IMR-90 (cell line): ENCODE data around the gene EIF2S2. TPM values are rescaled to one million over a fixed set of nuclear protein-coding genes. Genes with fewer than 3 reads are reported as not detected.

Source experiments
- ATAC-seq: fragments of 200-7000 bp; cut with Tn5 transposase; 2 replicates; pipeline ENCODE4 v1.9.1; 2020; ENCODE audit warnings: low read depth, mild to moderate bottlenecking, moderate library complexity
- BruUV-seq: library from RNA; stranded (reverse); fragments of 400-500 nt; replicated peaks from 2 replicates; lab custom pipeline; 2021; lab: Mats Ljungman, UMichigan
- CTCF ChIA-PET: fragments of 300-600 bp; formaldehyde crosslinking; extraction: SDS; loops from one replicate; lab custom pipeline; 2021; ENCODE audit warnings: antibody characterized with exemption; lab: Yijun Ruan, JAX
- POLR2A ChIA-PET: fragments of 300-600 bp; sonication (Branson Sonifier 250); formaldehyde crosslinking; loops from one replicate; lab custom pipeline; 2022; ENCODE audit warnings: antibody characterized with exemption; ENCODE audit not compliant: unreplicated experiment; lab: Charles Lee
- DNase-seq: peaks from one replicate; pipeline ENCODE4 v3.0.0; 2013
- H2AFZ ChIP-seq: replicated peaks from 2 replicates; pipeline ENCODE3; 2013; ENCODE audit warnings: low read length, mild to moderate bottlenecking; ENCODE audit not compliant: poor library complexity
- H2AK5ac ChIP-seq: 2 replicates; pipeline ENCODE4 v1.6.1; 2013; ENCODE audit warnings: low read depth, low read length, inconsistent platforms
- H2AK9ac ChIP-seq: replicated peaks from 2 replicates; pipeline ENCODE3; 2013; ENCODE audit warnings: mild to moderate bottlenecking, low read depth, low read length, moderate library complexity; ENCODE audit not compliant: poor library complexity
- H2BK120ac ChIP-seq: 2 replicates; pipeline ENCODE4 v1.6.1; 2013; ENCODE audit warnings: low read depth, low read length, inconsistent platforms
- H2BK15ac ChIP-seq: 3 replicates; pipeline ENCODE4 v1.6.1; 2013; ENCODE audit warnings: low read depth, low read length, inconsistent platforms
- H2BK20ac ChIP-seq: 2 replicates; pipeline ENCODE4 v1.6.1; 2013; ENCODE audit warnings: low read depth, mild to moderate bottlenecking, inconsistent platforms, low read length, moderate library complexity
- H2BK5ac ChIP-seq: 2 replicates; pipeline ENCODE4 v1.6.1; 2013; ENCODE audit warnings: mild to moderate bottlenecking, low read depth, low read length, inconsistent platforms; ENCODE audit not compliant: poor library complexity, severe bottlenecking
- H3K14ac ChIP-seq: replicated peaks from 2 replicates; pipeline ENCODE4 v1.6.1; 2013; ENCODE audit warnings: low read depth, low read length, inconsistent platforms
- H3K18ac ChIP-seq: 2 replicates; pipeline ENCODE4 v1.6.1; 2013; ENCODE audit warnings: low read depth, low read length, control low read depth
- H3K23ac ChIP-seq: 2 replicates; pipeline ENCODE4 v1.6.1; 2013; ENCODE audit warnings: low read depth, low read length, inconsistent platforms
- H3K27ac ChIP-seq: 2 replicates; pipeline ENCODE4 v1.5.1; 2013; ENCODE audit warnings: mild to moderate bottlenecking, control low read depth, low read length; ENCODE audit not compliant: insufficient read depth
- H3K27me3 ChIP-seq: 2 replicates; pipeline ENCODE4 v1.6.1; 2013; ENCODE audit warnings: low read length; ENCODE audit not compliant: control insufficient read depth, insufficient read depth
- H3K36me3 ChIP-seq: 2 replicates; pipeline ENCODE4 v1.6.1; 2013; ENCODE audit warnings: low read length, mixed read lengths; ENCODE audit not compliant: control insufficient read depth, insufficient read depth
- H3K4ac ChIP-seq: 2 replicates; pipeline ENCODE4 v1.6.1; 2013; ENCODE audit warnings: low read depth, low read length, inconsistent platforms
- H3K4me1 ChIP-seq: 2 replicates; pipeline ENCODE4 v1.6.1; 2013; ENCODE audit warnings: low read length, mixed read lengths; ENCODE audit not compliant: control insufficient read depth, insufficient read depth
- H3K4me2 ChIP-seq: 2 replicates; pipeline ENCODE4 v1.6.1; 2013; ENCODE audit warnings: low read depth, mild to moderate bottlenecking, control low read depth, low read length, moderate library complexity
- H3K4me3 ChIP-seq: 2 replicates; pipeline ENCODE4 v1.5.1; 2013; ENCODE audit warnings: low read depth, mild to moderate bottlenecking, control low read depth, low read length, moderate library complexity; ENCODE audit not compliant: insufficient read depth
- H3K56ac ChIP-seq: 2 replicates; pipeline ENCODE4 v1.6.1; 2013; ENCODE audit warnings: low read length, inconsistent platforms; ENCODE audit not compliant: insufficient read depth; ENCODE audit errors: extremely low read depth
- H3K79me1 ChIP-seq, 2 experiments: 2 replicates each; pipeline ENCODE4 v1.6.1; 2013; ENCODE audit warnings: low read length in 2 of 2, inconsistent platforms in 1 of 2, low read depth in 1 of 2
- H3K9ac ChIP-seq: 2 replicates; pipeline ENCODE4 v1.6.1; 2013; ENCODE audit warnings: low read depth, low read length, control low read depth
- H3K9me1 ChIP-seq: 2 replicates; pipeline ENCODE4 v1.6.1; 2013; ENCODE audit warnings: low read length, inconsistent platforms; ENCODE audit not compliant: insufficient read depth
- H3K9me3 ChIP-seq: 2 replicates; pipeline ENCODE4 v1.6.1; 2013; ENCODE audit warnings: low read length; ENCODE audit not compliant: control insufficient read depth, insufficient read depth
- H4K20me1 ChIP-seq: 2 replicates; pipeline ENCODE4 v1.6.1; 2013; ENCODE audit warnings: low read length, inconsistent platforms; ENCODE audit not compliant: insufficient read depth
- H4K5ac ChIP-seq: 2 replicates; pipeline ENCODE4 v1.6.1; 2013; ENCODE audit warnings: mild to moderate bottlenecking, low read depth, low read length, control low read depth
- H4K8ac ChIP-seq, 2 experiments: 2 replicates each; pipeline ENCODE4 v1.6.1; 2013; ENCODE audit warnings: low read depth in 2 of 2, low read length in 2 of 2, control low read depth in 1 of 2, inconsistent platforms in 1 of 2
- H4K91ac ChIP-seq: 2 replicates; pipeline ENCODE4 v1.6.1; 2013; ENCODE audit warnings: low read depth, low read length, inconsistent platforms; ENCODE audit not compliant: insufficient read depth
- BHLHE40 ChIP-seq: fragments of 150-350 bp; IDR thresholded peaks from 2 replicates; pipeline ENCODE4 v1.6.1; 2016; ENCODE audit warnings: mild to moderate bottlenecking, low read depth, low read length
- CEBPB ChIP-seq: IDR thresholded peaks from 2 replicates; pipeline ENCODE4 v1.6.1; 2012; ENCODE audit warnings: low read depth, low read length, improper control_type of control experiment
- CHD1 ChIP-seq: IDR thresholded peaks from 2 replicates; pipeline ENCODE4 v1.6.1; 2012; ENCODE audit warnings: low read depth, low read length, improper control_type of control experiment
- CTCF ChIP-seq: conservative IDR thresholded peaks from 2 replicates; pipeline ENCODE4 v1.5.1; 2012; ENCODE audit warnings: mild to moderate bottlenecking, low read depth, low read length, improper control_type of control experiment
- FOS ChIP-seq: fragments of 150-350 bp; IDR thresholded peaks from 2 replicates; pipeline ENCODE4 v1.6.1; 2016; ENCODE audit warnings: low read depth, low read length
- MAFK ChIP-seq: IDR thresholded peaks from 2 replicates; pipeline ENCODE4 v1.6.1; 2012; ENCODE audit warnings: low read depth, low read length, improper control_type of control experiment
- MAZ ChIP-seq: IDR thresholded peaks from 2 replicates; pipeline ENCODE4 v1.6.1; 2012; ENCODE audit warnings: low read depth, mild to moderate bottlenecking, low read length, improper control_type of control experiment, moderate library complexity, borderline replicate concordance
- MXI1 ChIP-seq: IDR thresholded peaks from 2 replicates; pipeline ENCODE4 v1.6.1; 2012; ENCODE audit warnings: low read depth, mild to moderate bottlenecking, low read length, moderate library complexity, borderline replicate concordance
- NFE2L2 ChIP-seq: fragments of 150-350 bp; IDR thresholded peaks from 2 replicates; pipeline ENCODE4 v1.6.1; 2016; ENCODE audit warnings: low read depth, mild to moderate bottlenecking, low read length
- POLR2A ChIP-seq: IDR thresholded peaks from 2 replicates; pipeline ENCODE4 v1.6.1; 2012; ENCODE audit warnings: mild to moderate bottlenecking, low read depth, low read length
- RAD21 ChIP-seq: IDR thresholded peaks from 2 replicates; pipeline ENCODE4 v1.6.1; 2012; ENCODE audit warnings: low read length, improper control_type of control experiment
- RCOR1 ChIP-seq: IDR thresholded peaks from 2 replicates; pipeline ENCODE4 v1.6.1; 2012; ENCODE audit warnings: mild to moderate bottlenecking, low read length, improper control_type of control experiment; ENCODE audit not compliant: insufficient replicate concordance
- RFX5 ChIP-seq: IDR thresholded peaks from 2 replicates; pipeline ENCODE4 v1.8.0; 2012; ENCODE audit warnings: low read depth, mild to moderate bottlenecking, low read length, moderate library complexity
- SMC3 ChIP-seq: fragments of 150-350 bp; IDR thresholded peaks from 2 replicates; pipeline ENCODE4 v1.6.1; 2016; ENCODE audit warnings: low read depth, mild to moderate bottlenecking, antibody characterized with exemption, low read length, moderate library complexity
- WGBS, 2 experiments: methylation state at CpG; one replicate each; pipeline versions ENCODE4 v1.1.5 to v1.1.7; 2013; ENCODE audit warnings: missing lambda C conversion rate in 2 of 2; ENCODE audit not compliant: insufficient read length in 1 of 2; ENCODE audit errors: extremely low coverage in 2 of 2; 5-methylcytosine and 5-hydroxymethylcytosine counted together
- dilution Hi-C: fragments of 300-500 bp; cut with HindIII; formaldehyde crosslinking; loops from one replicate; pipeline ENCODE4 v1.14.3; 2018; ENCODE audit warnings: low sequenced_read_pairs; ENCODE audit not compliant: unreplicated experiment
- in situ Hi-C: fragments of 300-500 bp; cut with MboI; formaldehyde crosslinking; loops from 3 replicates; pipeline ENCODE4 v1.14.3; 2019; ENCODE audit warnings: low sequenced_read_pairs, inconsistent platforms, mixed read lengths
- intact Hi-C: fragments of 100-400 bp; cut with micrococcal nuclease; formaldehyde crosslinking; loops from 2 replicates; pipeline ENCODE4 v1.10.0; 2022
- polyA plus RNA-seq, 3 experiments: library from polyadenylated mRNA; depleted of rRNA; stranded (reverse); fragments of >200 nt; gene quantifications; 2 replicates each; pipeline ENCODE4 v1.2.3, GENCODE V29; 2012; ENCODE audit warnings: low replicate concordance in 1 of 3
- total RNA-seq: library from RNA; depleted of rRNA; stranded (reverse); fragments of >200 nt; gene quantifications from 2 replicates; pipeline ENCODE4 v1.2.3, GENCODE V29; 2012
- TF ChIP-seq, protein P1 (sequence below): fragments of 150-350 bp; IDR thresholded peaks from 2 replicates; pipeline ENCODE4 v1.6.1; 2017; ENCODE audit warnings: mild to moderate bottlenecking, antibody characterized with exemption, low read length, low read depth
- TF ChIP-seq, protein P2 (sequence below): fragments of 150-350 bp; IDR thresholded peaks from 2 replicates; pipeline ENCODE4 v1.6.1; 2016; ENCODE audit warnings: low read depth, mild to moderate bottlenecking, low read length, moderate library complexity, borderline replicate concordance

Gene EIF2S2
- total and polyA plus RNA-seq, 2 of the 4 experiments (the other 2 are of a cell fraction): 61.7 to 66.9 TPM

- TF ChIP-seq CTCF: no peak
- no peak for TF ChIP-seq MAZ
- TF ChIP-seq MXI1: no peak
- no peak for TF ChIP-seq RAD21
- TF ChIP-seq RCOR1: no peak
- TF ChIP-seq POLR2A: no peak
- TF ChIP-seq BHLHE40: no peak
- TF ChIP-seq, protein P1, sequence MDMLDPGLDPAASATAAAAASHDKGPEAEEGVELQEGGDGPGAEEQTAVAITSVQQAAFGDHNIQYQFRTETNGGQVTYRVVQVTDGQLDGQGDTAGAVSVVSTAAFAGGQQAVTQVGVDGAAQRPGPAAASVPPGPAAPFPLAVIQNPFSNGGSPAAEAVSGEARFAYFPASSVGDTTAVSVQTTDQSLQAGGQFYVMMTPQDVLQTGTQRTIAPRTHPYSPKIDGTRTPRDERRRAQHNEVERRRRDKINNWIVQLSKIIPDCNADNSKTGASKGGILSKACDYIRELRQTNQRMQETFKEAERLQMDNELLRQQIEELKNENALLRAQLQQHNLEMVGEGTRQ: no peak
- no peak for TF ChIP-seq MAFK
- no peak for TF ChIP-seq RFX5
- no peak for TF ChIP-seq SMC3
- TF ChIP-seq, protein P2, sequence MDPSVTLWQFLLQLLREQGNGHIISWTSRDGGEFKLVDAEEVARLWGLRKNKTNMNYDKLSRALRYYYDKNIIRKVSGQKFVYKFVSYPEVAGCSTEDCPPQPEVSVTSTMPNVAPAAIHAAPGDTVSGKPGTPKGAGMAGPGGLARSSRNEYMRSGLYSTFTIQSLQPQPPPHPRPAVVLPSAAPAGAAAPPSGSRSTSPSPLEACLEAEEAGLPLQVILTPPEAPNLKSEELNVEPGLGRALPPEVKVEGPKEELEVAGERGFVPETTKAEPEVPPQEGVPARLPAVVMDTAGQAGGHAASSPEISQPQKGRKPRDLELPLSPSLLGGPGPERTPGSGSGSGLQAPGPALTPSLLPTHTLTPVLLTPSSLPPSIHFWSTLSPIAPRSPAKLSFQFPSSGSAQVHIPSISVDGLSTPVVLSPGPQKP: no peak
- no peak for TF ChIP-seq CHD1
- TF ChIP-seq NFE2L2: no peak
- TF ChIP-seq CEBPB: no peak
- no peak for TF ChIP-seq FOS
- WGBS, 2 experiments: no CpG with 5 or more reads among the region's 3 CpGs
- H2BK120ac ChIP-seq: no peak overlapping the region
- H2BK20ac ChIP-seq: no peak overlapping the region
- in situ Hi-C loops (no loop called here), intact Hi-C loops (no loop called here), dilution Hi-C loops (no loop called here)
- no peak overlapping the region for H2AK5ac ChIP-seq
- no peaks in the 10 kb centered on the region for H3K27me3 ChIP-seq
- H3K14ac ChIP-seq: no peak overlapping the region
- peaks cover 18% of the 10 kb centered on the region for H3K9me1 ChIP-seq
- H3K36me3 ChIP-seq: peaks cover 42% of the 10 kb centered on the region
- H3K56ac ChIP-seq: no peak overlapping the region
- no peak overlapping the region for H2BK15ac ChIP-seq
- no peak overlapping the region for H3K9ac ChIP-seq
- no peak for ATAC-seq
- H4K8ac ChIP-seq: no peak overlapping the region
- CTCF ChIA-PET: no interaction called here
- peaks cover 8 to 76% of the 10 kb centered on the region in 2 experiments for H3K79me1 ChIP-seq
- no peaks in the 10 kb centered on the region for H3K9me3 ChIP-seq
- no peak overlapping the region for H3K4ac ChIP-seq
- no peak overlapping the region for H4K91ac ChIP-seq
- peaks cover 6% of the 10 kb centered on the region for H3K4me1 ChIP-seq
- H3K23ac ChIP-seq: no peak overlapping the region
- no peak overlapping the region for H2AFZ ChIP-seq
- no peak overlapping the region for H3K4me2 ChIP-seq
- H4K20me1 ChIP-seq: peaks cover 99% of the 10 kb centered on the region
- no peak overlapping the region for H2AK9ac ChIP-seq
- no peak overlapping the region for H3K18ac ChIP-seq
- no peak overlapping the region for H2BK5ac ChIP-seq
- H4K5ac ChIP-seq: no peak overlapping the region
- DNase-seq: no peak
- H3K4me3 ChIP-seq: no peak overlapping the region
- H3K27ac ChIP-seq: no peak overlapping the region
- BruUV-seq: no TSS peak
- POLR2A ChIA-PET: no interaction called here
Observed at GRCh38 chr20:34105978-34106675, 5.9 kb downstream of the EIF2S2 start.
